ENCODE data around the gene CLSTN2.

CLSTN2 gene

DNA sequence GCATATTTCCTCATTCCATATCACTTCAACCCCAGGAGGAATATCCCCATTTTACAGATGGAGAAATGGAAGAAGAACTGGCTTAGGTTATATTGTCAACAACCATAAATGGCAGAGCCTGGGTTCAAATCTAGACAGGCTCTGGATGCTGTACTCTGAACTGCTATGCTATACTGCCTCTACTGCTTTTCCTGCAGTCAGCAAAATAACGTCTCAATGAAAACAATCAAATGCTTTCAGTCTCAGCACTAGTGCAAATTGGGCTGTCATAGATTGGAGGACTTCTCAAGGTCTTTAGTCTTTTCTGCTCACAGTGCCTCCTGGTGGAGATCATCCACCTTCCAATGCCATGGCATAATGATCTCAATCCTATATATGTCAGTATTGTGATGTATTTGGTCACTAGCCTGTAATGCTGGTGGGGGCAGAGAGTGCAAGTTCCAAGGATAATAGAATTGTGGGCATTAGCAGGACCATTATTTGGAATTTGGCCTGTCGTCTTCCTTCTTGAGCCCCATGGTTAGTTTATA lies 285.0 kb downstream of the CLSTN2 start:
- Histone ChIP-seq H3K27me3 (ENCODE audit: control insufficient read depth in 1 of 2, insufficient read depth in 2 of 2, low read length in 2 of 2) (no peaks in the 10 kb centered on the region), H3K36me3 (ENCODE audit: control insufficient read depth in 1 of 2, insufficient read depth in 2 of 2, low read length in 2 of 2) (no peaks in the 10 kb centered on the region), H3K27ac (ENCODE audit: low read depth, low read length) (no peak overlapping the region), H3K4me1 (ENCODE audit: control insufficient read depth in 1 of 2, insufficient read depth in 2 of 2, low read length in 2 of 2) (no peaks in the 10 kb centered on the region), H3K4me3 (ENCODE audit: low read depth in 1 of 2, low read length in 2 of 2) (no peak overlapping the region), H3K9me3 (ENCODE audit: control insufficient read depth in 1 of 2, low read length in 2 of 2) (no peaks in the 10 kb centered on the region), H3K9ac (ENCODE audit: low read depth in 1 of 2, low read length in 2 of 2) (no peak overlapping the region)

DNA sequence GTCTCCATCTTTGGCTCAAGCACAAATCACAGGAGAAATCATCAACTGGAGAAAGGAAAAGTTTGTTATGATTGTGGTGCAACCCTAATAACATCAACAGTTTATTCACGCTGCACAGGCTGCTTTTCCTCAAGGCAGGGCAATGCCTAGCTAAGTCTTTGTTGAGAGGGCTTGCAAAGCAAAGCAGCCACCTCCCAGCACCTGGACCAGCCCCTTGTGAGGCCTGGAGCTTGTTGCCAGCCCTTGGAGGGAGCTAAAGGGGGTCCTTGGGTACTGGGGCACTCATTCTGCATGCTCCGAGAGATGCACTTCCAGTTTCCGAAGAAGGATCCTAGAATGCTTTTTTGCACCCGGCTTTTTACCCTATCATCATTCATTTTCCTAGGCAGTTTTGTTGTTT lies 288.2 kb downstream of the CLSTN2 start:
- Histone ChIP-seq H3K9me3 (ENCODE audit: control insufficient read depth in 1 of 2, low read length in 2 of 2) (no peaks in the 10 kb centered on the region), H3K4me3 (ENCODE audit: low read depth in 1 of 2, low read length in 2 of 2) (no peak overlapping the region), H3K27ac (ENCODE audit: low read depth, low read length) (no peak overlapping the region), H3K9ac (ENCODE audit: low read depth in 1 of 2, low read length in 2 of 2) (no peak overlapping the region), H3K36me3 (ENCODE audit: control insufficient read depth in 1 of 2, insufficient read depth in 2 of 2, low read length in 2 of 2) (no peaks in the 10 kb centered on the region), H3K27me3 (ENCODE audit: control insufficient read depth in 1 of 2, insufficient read depth in 2 of 2, low read length in 2 of 2) (no peaks in the 10 kb centered on the region), H3K4me1 (ENCODE audit: control insufficient read depth in 1 of 2, insufficient read depth in 2 of 2, low read length in 2 of 2) (no peaks in the 10 kb centered on the region)

DNA sequence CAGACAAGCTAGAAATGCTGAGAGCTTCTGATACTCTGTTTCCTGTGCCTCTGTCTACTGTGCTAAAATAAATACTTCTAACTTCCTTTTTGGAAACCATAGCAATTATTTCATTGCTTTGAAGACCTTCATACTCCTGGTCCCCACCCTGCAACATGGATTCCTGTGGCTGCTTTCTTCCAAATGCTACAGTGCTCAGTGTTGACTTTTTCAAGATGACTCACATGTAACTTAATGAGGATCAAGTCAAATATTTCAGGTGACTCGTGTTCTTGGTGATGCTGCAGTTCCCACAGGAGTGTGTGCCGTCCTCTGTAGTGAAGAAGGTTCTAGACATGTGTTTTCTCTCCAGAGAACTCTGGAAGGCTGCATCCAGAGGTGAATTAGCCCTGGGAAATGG lies 288.6 kb downstream of the CLSTN2 start:
- Histone ChIP-seq H3K9me3 (ENCODE audit: control insufficient read depth in 1 of 2, low read length in 2 of 2) (no peaks in the 10 kb centered on the region), H3K4me3 (ENCODE audit: low read depth in 1 of 2, low read length in 2 of 2) (no peak overlapping the region), H3K27ac (ENCODE audit: low read depth, low read length) (no peak overlapping the region), H3K36me3 (ENCODE audit: control insufficient read depth in 1 of 2, insufficient read depth in 2 of 2, low read length in 2 of 2) (no peaks in the 10 kb centered on the region), H3K4me1 (ENCODE audit: control insufficient read depth in 1 of 2, insufficient read depth in 2 of 2, low read length in 2 of 2) (no peaks in the 10 kb centered on the region), H3K9ac (ENCODE audit: low read depth in 1 of 2, low read length in 2 of 2) (no peak overlapping the region), H3K27me3 (ENCODE audit: control insufficient read depth in 1 of 2, insufficient read depth in 2 of 2, low read length in 2 of 2) (no peaks in the 10 kb centered on the region)

DNA sequence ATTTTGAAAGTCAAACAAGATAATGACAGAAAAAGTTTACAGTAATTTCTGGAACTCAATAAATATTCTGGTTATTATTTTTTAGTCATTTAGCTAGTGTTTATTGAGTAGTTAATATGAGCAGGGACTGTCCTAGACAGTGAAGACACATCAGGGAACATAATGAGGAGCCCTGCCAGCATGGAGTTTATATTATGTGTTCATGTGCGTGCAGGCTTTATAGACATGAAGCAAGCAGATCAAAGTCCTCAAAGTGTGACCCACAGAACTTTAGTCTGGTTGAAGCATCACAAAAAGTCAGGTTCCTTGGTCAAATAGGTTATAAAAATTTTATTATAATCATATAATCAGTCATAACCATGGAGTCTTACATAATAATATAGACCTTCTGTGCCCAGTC lies 289.3 kb downstream of the CLSTN2 start:
- Histone ChIP-seq H3K4me3 (ENCODE audit: low read depth in 1 of 2, low read length in 2 of 2) (no peak overlapping the region), H3K27ac (ENCODE audit: low read depth, low read length) (no peak overlapping the region), H3K4me1 (ENCODE audit: control insufficient read depth in 1 of 2, insufficient read depth in 2 of 2, low read length in 2 of 2) (no peaks in the 10 kb centered on the region), H3K9me3 (ENCODE audit: control insufficient read depth in 1 of 2, low read length in 2 of 2) (no peaks in the 10 kb centered on the region), H3K36me3 (ENCODE audit: control insufficient read depth in 1 of 2, insufficient read depth in 2 of 2, low read length in 2 of 2) (no peaks in the 10 kb centered on the region), H3K27me3 (ENCODE audit: control insufficient read depth in 1 of 2, insufficient read depth in 2 of 2, low read length in 2 of 2) (no peaks in the 10 kb centered on the region), H3K9ac (ENCODE audit: low read depth in 1 of 2, low read length in 2 of 2) (no peak overlapping the region)

DNA sequence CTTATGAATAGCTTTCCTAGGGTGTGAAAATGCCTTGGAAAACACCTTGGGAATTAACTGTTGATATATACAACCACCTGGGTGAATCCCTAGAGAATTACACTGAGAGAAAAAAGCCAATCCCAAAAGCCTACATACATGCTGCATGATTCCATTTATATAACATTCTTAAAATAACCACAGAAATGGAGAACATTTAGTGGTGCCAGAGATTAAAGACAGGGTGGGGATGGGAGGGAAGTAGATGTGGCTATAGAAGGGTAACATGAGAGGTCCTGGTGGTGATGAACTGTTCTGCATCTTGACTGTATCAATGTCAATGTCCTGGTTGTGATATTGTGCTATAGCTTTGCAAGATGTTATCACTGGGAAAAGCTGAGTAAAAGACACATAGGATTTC lies 291.0 kb downstream of the CLSTN2 start:
- H3K9ac ChIP-seq (ENCODE audit: low read depth in 1 of 2, low read length in 2 of 2) = no peak overlapping the region
- no peaks in the 10 kb centered on the region for H3K27me3 ChIP-seq (ENCODE audit: control insufficient read depth in 1 of 2, insufficient read depth in 2 of 2, low read length in 2 of 2)
- H3K4me3 ChIP-seq (ENCODE audit: low read depth in 1 of 2, low read length in 2 of 2) = no peak overlapping the region
- H3K4me1 ChIP-seq (ENCODE audit: control insufficient read depth in 1 of 2, insufficient read depth in 2 of 2, low read length in 2 of 2) = no peaks in the 10 kb centered on the region
- H3K9me3 ChIP-seq (ENCODE audit: control insufficient read depth in 1 of 2, low read length in 2 of 2) = no peaks in the 10 kb centered on the region
- H3K27ac ChIP-seq (ENCODE audit: low read depth, low read length) = no peak overlapping the region
- H3K36me3 ChIP-seq (ENCODE audit: control insufficient read depth in 1 of 2, insufficient read depth in 2 of 2, low read length in 2 of 2) = no peaks in the 10 kb centered on the region

DNA sequence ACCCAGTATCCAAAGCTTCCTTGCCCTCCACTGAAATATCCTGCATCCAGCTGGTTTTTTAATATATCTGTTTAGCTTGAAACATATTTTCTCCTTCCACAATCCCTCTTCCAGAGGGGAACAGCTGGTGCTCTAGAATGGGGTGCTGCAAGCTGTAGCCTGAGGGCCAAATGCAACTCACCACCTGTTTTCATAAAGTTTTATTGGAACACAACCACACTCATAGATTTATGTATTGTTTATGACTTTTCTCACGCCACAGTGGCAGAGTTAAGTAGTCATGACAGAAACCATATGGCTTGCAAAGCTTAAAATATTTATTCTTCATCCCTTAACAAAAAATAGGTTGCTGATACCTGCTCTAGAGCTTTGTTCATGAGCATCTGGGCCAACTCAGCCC lies 298.7 kb downstream of the CLSTN2 start:
- H3K9me3 ChIP-seq (ENCODE audit: control insufficient read depth in 1 of 2, low read length in 2 of 2) = no peaks in the 10 kb centered on the region
- no peak overlapping the region for H3K27ac ChIP-seq (ENCODE audit: low read depth, low read length)
- H3K27me3 ChIP-seq (ENCODE audit: control insufficient read depth in 1 of 2, insufficient read depth in 2 of 2, low read length in 2 of 2) = no peaks in the 10 kb centered on the region
- H3K4me1 ChIP-seq (ENCODE audit: control insufficient read depth in 1 of 2, insufficient read depth in 2 of 2, low read length in 2 of 2) = no peaks in the 10 kb centered on the region
- H3K4me3 ChIP-seq (ENCODE audit: low read depth in 1 of 2, low read length in 2 of 2) = no peak overlapping the region
- no peaks in the 10 kb centered on the region for H3K36me3 ChIP-seq (ENCODE audit: control insufficient read depth in 1 of 2, insufficient read depth in 2 of 2, low read length in 2 of 2)
- no peak overlapping the region for H3K9ac ChIP-seq (ENCODE audit: low read depth in 1 of 2, low read length in 2 of 2)

DNA sequence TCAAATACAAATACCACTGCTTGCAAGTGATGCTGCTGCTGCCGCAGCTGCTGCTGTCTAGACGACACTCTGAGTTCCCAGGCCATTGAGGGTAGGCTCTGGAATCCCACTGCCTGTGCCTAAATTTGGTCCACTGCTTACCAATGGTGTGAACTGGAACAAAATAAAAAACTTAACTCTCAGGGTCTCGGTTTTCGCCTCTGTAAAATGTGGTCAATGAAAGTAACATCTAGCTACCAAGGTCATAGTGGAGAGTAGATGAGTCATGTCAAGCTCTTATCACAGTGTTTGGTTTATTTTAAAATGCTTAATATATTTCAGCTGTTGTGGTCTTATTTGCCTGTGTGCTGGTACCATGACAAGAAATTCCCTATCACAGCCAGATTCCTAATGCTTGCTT lies 299.3 kb downstream of the CLSTN2 start:
- Histone ChIP-seq H3K27me3 (ENCODE audit: control insufficient read depth in 1 of 2, insufficient read depth in 2 of 2, low read length in 2 of 2) (no peaks in the 10 kb centered on the region), H3K9me3 (ENCODE audit: control insufficient read depth in 1 of 2, low read length in 2 of 2) (no peaks in the 10 kb centered on the region), H3K9ac (ENCODE audit: low read depth in 1 of 2, low read length in 2 of 2) (no peak overlapping the region), H3K4me3 (ENCODE audit: low read depth in 1 of 2, low read length in 2 of 2) (no peak overlapping the region), H3K4me1 (ENCODE audit: control insufficient read depth in 1 of 2, insufficient read depth in 2 of 2, low read length in 2 of 2) (no peaks in the 10 kb centered on the region), H3K27ac (ENCODE audit: low read depth, low read length) (no peak overlapping the region), H3K36me3 (ENCODE audit: control insufficient read depth in 1 of 2, insufficient read depth in 2 of 2, low read length in 2 of 2) (no peaks in the 10 kb centered on the region)

DNA sequence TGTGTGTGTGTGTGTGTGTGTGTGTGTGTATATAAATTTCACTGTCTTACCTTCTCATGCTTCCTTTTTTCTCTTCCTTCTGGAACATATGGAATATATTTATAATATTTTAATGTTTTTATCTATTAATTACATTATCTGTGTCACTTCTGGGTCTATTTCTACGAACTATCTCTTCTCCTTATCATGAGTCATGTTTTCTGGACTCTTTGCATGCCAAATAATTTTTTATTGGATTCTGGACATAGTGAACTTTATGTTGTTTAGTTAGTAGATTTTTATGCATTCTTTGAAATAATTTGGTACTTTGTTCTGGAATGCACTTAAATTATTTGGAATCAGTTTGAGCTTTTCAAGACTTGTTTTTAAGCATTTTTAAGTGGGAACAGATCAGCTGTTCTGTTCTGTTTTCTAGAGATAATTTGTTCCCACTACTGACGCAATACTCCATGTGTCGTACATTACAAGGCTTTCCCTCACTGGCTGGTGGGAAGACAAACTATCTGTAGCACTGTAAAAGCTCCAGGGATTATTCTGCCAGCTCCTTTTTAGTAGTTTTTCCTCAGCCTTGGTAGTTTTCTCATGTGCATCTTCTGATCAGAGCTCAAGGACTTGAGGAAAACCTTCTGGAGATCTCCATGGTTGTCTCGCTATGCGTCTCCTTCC lies 302.0 kb downstream of the CLSTN2 start:
- no peak overlapping the region for H3K9ac ChIP-seq (ENCODE audit: low read depth in 1 of 2, low read length in 2 of 2)
- no peaks in the 10 kb centered on the region for H3K4me1 ChIP-seq (ENCODE audit: control insufficient read depth in 1 of 2, insufficient read depth in 2 of 2, low read length in 2 of 2)
- no peaks in the 10 kb centered on the region for H3K9me3 ChIP-seq (ENCODE audit: control insufficient read depth in 1 of 2, low read length in 2 of 2)
- H3K27me3 ChIP-seq (ENCODE audit: control insufficient read depth in 1 of 2, insufficient read depth in 2 of 2, low read length in 2 of 2) = no peaks in the 10 kb centered on the region
- H3K27ac ChIP-seq (ENCODE audit: low read depth, low read length) = no peak overlapping the region
- no peak overlapping the region for H3K4me3 ChIP-seq (ENCODE audit: low read depth in 1 of 2, low read length in 2 of 2)
- H3K36me3 ChIP-seq (ENCODE audit: control insufficient read depth in 1 of 2, insufficient read depth in 2 of 2, low read length in 2 of 2) = no peaks in the 10 kb centered on the region

DNA sequence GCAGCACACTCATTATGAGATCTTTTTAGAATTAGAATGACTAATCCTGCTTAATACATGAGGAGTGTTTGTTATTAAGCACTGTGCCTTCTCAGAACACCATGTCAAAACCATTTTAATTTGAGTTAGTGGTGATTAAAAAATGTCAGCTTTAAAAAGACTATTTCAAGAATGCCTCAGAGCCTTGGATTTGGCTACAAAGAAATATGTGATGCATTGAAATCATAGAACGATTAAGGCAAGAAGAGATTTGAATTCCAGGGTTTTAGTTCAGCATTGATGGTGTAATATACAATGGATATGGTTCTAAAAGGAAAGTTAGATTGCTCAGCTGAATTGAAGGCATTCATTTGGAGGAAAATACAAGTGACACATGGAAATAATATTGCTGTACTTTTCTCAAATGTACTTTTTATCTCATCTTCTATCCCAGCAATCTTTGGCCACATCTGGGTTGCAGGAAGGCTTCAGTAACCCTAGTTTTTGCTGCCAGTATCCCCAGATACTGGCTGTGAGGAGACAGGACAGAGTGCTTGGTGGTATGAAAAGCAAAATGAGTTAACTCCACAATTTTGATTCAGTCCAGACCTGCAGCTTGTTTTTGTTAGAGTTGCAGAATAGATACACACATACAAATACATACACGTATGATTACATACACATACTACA lies 303.8 kb downstream of the CLSTN2 start:
- no peak overlapping the region for H3K27ac ChIP-seq (ENCODE audit: low read depth, low read length)
- H3K9ac ChIP-seq (ENCODE audit: low read depth in 1 of 2, low read length in 2 of 2) = no peak overlapping the region
- H3K9me3 ChIP-seq (ENCODE audit: control insufficient read depth in 1 of 2, low read length in 2 of 2) = no peaks in the 10 kb centered on the region
- no peaks in the 10 kb centered on the region for H3K4me1 ChIP-seq (ENCODE audit: control insufficient read depth in 1 of 2, insufficient read depth in 2 of 2, low read length in 2 of 2)
- no peaks in the 10 kb centered on the region for H3K27me3 ChIP-seq (ENCODE audit: control insufficient read depth in 1 of 2, insufficient read depth in 2 of 2, low read length in 2 of 2)
- no peak overlapping the region for H3K4me3 ChIP-seq (ENCODE audit: low read depth in 1 of 2, low read length in 2 of 2)
- no peaks in the 10 kb centered on the region for H3K36me3 ChIP-seq (ENCODE audit: control insufficient read depth in 1 of 2, insufficient read depth in 2 of 2, low read length in 2 of 2)

DNA sequence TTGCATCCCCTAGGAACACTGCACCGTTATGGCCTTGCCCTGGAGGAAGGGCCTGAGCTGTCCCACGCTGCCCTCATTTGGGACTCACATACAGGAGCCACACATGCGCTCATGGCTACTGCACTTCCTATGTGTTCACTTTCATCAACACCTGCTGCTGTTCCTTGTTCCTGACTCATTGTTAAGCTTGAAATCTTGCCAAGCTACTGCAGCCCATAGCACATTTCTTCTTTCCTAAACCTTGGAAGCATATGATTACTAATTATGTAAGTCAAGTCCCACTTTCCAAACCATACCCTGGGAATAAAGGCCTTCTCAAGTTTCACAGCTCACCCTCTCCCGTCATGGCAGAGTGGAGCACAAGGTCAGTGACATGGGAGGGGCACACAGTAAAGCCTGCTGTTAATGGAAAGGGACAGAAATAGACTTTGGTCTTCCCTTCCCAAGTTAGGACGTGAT lies 307.9 kb downstream of the CLSTN2 start:
- Histone ChIP-seq H3K4me1 (ENCODE audit: control insufficient read depth in 1 of 2, insufficient read depth in 2 of 2, low read length in 2 of 2) (no peaks in the 10 kb centered on the region), H3K9me3 (ENCODE audit: control insufficient read depth in 1 of 2, low read length in 2 of 2) (no peaks in the 10 kb centered on the region), H3K27me3 (ENCODE audit: control insufficient read depth in 1 of 2, insufficient read depth in 2 of 2, low read length in 2 of 2) (no peaks in the 10 kb centered on the region), H3K27ac (ENCODE audit: low read depth, low read length) (no peak overlapping the region), H3K36me3 (ENCODE audit: control insufficient read depth in 1 of 2, insufficient read depth in 2 of 2, low read length in 2 of 2) (no peaks in the 10 kb centered on the region), H3K4me3 (ENCODE audit: low read depth in 1 of 2, low read length in 2 of 2) (no peak overlapping the region), H3K9ac (ENCODE audit: low read depth in 1 of 2, low read length in 2 of 2) (no peak overlapping the region)

All from duodenal mucosa (tissue), 2 donors.